Astrocyte of the cerebellum (primary cell): ENCODE results near the gene TBC1D5.
A peak's percentile ranks its signal among the peaks of the same experiment; 100 is the strongest.
"Not testable (repeated sequence)": the region's sequence is repeated elsewhere in the genome, so short reads cannot be mapped to it uniquely, and the experiment has no call there.

Experiments
- DNase-seq: peaks from one replicate; pipeline ENCODE4 v3.0.0-alpha.2; 2011; ENCODE audit warnings: low read depth
- H3K4me3 ChIP-seq: 2 replicates; pipeline ENCODE4 v1.5.1; 2011; ENCODE audit warnings: mild to moderate bottlenecking, low read depth, low read length, moderate library complexity
- in situ Hi-C: cut with HindIII; loops from 2 replicates; pipeline ENCODE4 v1.10.0; 2017; ENCODE audit warnings: low sequenced_read_pairs
- TF ChIP-seq, protein P1 (sequence below): IDR thresholded peaks from 2 replicates; pipeline ENCODE4 v1.5.1; 2012; ENCODE audit warnings: low read length, low read depth, moderate library complexity, mild to moderate bottlenecking; ENCODE audit errors: missing control alignments

Gene TBC1D5, protein sequence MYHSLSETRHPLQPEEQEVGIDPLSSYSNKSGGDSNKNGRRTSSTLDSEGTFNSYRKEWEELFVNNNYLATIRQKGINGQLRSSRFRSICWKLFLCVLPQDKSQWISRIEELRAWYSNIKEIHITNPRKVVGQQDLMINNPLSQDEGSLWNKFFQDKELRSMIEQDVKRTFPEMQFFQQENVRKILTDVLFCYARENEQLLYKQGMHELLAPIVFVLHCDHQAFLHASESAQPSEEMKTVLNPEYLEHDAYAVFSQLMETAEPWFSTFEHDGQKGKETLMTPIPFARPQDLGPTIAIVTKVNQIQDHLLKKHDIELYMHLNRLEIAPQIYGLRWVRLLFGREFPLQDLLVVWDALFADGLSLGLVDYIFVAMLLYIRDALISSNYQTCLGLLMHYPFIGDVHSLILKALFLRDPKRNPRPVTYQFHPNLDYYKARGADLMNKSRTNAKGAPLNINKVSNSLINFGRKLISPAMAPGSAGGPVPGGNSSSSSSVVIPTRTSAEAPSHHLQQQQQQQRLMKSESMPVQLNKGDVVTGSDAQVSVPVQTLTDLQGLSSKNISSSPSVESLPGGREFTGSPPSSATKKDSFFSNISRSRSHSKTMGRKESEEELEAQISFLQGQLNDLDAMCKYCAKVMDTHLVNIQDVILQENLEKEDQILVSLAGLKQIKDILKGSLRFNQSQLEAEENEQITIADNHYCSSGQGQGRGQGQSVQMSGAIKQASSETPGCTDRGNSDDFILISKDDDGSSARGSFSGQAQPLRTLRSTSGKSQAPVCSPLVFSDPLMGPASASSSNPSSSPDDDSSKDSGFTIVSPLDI

DNA sequence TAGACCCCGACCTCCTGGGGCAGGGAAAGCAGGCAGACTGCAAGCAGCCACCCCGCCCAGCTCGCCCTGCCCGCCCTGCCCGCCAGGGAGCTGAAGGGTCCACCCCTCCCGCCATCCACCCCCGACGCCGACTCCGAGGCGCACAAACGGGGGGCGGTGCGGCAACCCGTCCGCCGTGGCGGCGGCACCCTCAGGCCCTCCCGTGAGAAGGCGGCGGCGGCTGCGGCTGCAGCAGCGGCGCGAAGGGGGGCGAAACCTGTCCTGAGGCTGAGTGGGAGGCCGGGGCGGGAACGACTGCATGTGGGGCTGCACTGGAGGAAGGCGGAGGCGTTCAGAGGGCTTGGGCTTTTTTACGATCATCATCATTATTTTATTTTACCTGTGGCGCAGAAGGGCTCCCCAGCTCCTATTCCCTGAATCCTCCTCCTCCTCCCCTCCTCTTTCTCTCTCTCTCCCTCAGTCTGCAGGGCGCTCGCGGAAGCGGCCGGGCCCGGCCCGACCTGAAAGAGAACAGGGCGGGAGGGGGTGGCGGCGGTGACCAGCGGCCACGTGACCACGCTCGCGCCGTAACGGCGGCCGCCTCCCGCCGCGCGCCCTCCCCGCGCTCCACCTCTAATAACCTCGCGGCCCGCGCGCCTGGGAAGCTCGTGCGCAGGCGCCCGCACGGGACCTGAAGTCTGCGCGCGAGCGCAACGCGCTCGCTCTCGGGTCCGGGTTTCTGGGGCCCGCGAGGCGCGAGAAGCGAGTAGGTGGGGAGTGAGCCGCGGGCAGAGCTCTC, at the start of gene TBC1D5:
TSS of gene TBC1D5 (minus strand) at position 530 of the 778 bp plus-strand sequence. CDS start 234,061 bp downstream, outside the sequence.
- in situ Hi-C loops = no loop called here
- DNase-seq = peak; percentile 95
- peak within 1 kb of the TSS; percentile 70 for H3K4me3 ChIP-seq
- TF ChIP-seq, protein P1, sequence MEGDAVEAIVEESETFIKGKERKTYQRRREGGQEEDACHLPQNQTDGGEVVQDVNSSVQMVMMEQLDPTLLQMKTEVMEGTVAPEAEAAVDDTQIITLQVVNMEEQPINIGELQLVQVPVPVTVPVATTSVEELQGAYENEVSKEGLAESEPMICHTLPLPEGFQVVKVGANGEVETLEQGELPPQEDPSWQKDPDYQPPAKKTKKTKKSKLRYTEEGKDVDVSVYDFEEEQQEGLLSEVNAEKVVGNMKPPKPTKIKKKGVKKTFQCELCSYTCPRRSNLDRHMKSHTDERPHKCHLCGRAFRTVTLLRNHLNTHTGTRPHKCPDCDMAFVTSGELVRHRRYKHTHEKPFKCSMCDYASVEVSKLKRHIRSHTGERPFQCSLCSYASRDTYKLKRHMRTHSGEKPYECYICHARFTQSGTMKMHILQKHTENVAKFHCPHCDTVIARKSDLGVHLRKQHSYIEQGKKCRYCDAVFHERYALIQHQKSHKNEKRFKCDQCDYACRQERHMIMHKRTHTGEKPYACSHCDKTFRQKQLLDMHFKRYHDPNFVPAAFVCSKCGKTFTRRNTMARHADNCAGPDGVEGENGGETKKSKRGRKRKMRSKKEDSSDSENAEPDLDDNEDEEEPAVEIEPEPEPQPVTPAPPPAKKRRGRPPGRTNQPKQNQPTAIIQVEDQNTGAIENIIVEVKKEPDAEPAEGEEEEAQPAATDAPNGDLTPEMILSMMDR = no peak

DNA sequence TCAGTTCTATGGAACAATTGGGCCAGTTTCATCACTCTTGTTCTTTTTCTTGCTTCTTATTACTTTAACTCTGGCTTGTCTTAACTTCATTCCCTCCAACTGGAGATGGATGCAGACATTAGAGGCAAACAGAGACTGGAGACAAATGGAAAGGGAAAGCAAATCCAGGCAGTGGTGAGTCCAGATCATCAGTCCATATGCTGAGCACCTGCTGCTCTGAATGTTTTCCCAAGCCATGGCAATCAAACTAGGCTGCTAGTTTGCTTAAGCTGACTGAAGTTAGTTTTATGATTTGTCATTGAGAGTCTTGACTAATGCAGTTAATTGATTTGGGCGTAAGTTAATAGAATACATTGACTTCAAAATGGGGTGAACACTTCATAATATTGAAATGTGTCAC, 41.0 kb upstream of the TBC1D5 start:
- DNase-seq = no peak
- H3K4me3 ChIP-seq = no peak overlapping the region
- in situ Hi-C loops = no loop called here
- TF ChIP-seq, protein P1 = no peak

DNA sequence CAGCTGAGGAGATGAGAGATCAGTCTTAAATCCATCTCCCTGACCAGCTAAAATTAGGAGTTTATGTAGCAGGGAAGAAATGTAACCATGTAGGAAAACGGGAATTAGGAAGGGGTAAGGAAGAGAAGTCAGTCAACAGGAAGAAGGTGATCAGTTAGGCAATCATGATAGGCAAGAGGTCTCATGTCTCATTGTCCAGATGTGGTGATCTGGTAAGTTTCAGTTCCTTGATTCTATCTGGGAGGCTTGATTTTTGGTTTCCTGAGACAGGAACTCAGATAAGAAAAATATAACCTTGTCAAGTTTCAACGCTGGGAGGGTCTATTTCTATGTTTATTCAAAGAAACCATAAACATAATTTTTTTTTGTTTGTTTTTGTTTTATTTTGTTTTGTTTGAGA, 40.3 kb upstream of the TBC1D5 start:
- in situ Hi-C loops = no loop called here
- TF ChIP-seq, protein P1 = no peak
- no peak for DNase-seq
- no peak overlapping the region for H3K4me3 ChIP-seq

DNA sequence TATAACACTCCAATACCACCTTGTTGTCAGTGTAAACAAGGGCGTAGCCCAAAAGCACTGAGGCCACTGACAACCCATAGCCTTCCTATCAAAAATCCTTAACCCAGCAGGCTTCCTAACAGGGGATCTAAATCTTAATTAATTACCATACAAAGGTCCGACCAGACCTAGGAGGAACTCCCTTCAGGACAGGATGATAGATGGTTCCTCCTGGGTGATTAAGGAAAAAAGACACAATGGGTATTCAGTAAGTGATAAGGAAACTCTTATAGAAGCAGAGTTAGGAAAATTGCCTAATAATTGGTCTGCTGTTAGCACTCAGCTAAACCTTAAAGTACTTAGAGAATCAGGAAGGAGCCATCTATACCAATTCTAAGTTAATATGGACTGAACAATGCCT, 37.9 kb upstream of the TBC1D5 start:
- in situ Hi-C loops, DNase-seq: not testable (repeated sequence)

DNA sequence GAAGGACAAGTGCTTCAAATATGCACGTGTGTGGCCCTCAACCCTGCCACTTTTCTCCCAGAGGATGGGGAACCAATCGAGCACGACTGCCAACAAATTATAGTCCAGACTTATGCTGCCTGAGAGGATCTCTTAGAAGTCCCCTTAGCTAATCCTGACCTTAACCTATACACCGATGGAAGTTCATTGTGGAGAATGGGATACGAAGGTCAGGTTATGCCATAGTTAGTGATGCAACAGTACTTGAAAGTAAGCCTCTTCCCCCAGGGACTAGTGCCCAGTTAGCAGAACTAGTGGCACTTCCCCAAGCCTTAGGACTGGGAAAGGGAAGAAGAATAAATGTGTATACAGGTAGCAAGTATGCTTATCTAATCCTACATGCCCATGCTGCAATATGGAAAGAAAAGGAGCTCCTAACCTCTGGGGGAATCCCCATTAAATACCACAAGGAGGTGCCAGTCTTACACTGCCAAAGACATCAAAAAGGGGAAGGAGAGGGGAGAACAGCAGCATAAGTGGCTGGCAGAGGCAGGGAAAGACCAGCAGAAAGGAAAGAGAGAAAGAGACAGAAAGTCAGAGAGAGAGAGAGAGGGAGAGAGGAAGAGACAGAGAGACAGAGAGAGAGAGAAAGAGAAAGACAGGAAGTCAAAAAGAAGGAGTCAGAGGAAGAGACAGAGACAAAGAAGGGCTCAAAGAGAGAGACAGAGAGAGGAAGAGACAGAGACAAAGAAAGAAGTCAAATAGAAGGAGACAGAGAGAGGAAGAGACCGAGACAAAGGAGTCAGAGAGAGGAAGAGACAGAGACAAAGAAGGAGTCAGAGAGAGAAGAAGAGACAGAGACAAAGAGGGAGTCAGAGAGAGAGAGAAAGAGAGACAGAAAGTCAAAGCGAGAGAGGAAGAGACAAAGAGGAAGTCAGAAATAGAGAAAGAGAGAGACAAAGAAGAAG, 37.1 kb upstream of the TBC1D5 start:
- in situ Hi-C loops, H3K4me3 ChIP-seq, DNase-seq: not testable (repeated sequence)

More for the DNA sequence above, 37.9 kb upstream of the TBC1D5 start:
- not testable (repeated sequence) for H3K4me3 ChIP-seq

DNA sequence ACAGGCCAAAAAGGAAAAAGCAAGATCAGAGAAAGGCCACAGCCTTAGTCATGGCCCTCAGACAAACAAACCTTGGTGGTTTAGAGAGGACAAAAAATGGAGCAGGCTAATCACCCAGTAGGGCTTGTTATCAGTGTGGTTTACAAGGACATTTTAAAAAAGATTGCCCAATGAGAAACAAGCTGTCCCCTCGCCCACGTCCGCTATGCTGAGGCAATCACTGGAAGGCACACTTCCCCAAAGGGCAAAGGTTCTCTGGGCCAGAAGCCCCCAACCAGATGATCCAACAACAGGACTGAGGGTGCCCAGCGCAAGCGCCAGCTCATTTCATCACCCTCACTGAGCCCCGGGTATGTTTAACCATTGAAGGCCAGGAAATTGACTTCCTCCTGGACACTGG, 34.9 kb upstream of the TBC1D5 start:
- DNase-seq, H3K4me3 ChIP-seq, in situ Hi-C loops: not testable (repeated sequence)

DNA sequence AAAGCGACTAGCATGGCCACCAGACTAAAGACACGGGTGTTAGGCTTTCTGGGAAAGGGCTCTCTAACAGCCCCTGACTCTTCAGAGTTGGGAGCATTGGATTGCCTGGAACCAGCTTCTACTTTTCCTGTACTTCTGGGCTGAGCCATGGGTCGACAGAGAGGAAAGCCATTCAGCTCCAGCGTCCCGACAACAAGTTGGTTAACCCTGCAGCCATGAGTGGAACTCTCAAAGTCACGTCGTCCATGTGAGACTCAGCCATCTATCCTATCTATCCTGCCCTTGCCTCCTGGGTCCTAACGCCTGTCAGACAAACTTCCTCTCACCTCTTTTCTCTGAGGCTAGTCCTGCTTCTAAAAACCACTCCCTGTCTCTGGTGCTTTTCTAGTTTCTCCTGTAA, 32.6 kb upstream of the TBC1D5 start:
- DNase-seq = no peak
- H3K4me3 ChIP-seq = no peak overlapping the region
- TF ChIP-seq, protein P1 = no peak
- in situ Hi-C loops = no loop called here

DNA sequence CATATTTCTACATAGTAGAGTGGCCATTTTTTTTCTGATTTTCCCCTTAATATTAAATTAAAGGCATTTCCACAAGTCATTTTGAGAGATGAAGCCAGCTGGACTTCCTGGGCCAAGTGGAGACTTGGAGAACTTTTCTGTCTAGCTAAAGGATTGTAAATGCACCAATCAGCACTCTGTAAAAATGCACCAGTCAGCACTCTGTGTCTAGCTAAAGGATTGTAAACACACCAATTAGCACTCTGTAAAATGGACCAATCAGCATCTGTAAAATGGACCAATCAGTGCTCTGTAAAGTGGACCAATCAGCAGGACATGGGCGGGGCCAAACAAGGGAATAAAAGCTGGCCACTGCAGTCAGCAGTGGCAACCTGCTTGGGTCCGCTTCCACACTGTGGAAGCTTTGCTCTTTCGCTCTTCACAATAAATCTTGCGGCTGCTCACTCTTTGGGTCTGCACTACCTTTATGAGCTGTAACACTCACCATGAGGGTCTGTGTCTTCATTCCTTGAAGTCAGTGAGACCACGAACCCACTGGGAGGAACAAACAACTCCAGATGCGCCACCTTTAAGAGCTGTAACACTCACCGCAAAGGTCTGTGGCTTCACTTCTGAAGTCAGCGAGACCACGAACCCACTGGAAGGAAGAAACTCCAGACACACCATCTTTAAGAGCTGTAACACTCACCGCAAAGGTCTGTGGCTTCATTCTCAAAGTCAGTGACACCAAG, 31.9 kb upstream of the TBC1D5 start:
- in situ Hi-C loops, H3K4me3 ChIP-seq, DNase-seq: not testable (repeated sequence)
